ENCODE measurements around the gene ABRACL. TPM values are rescaled to one million over a fixed set of nuclear protein-coding genes. Genes with fewer than 3 reads are reported as not detected.

Gene ABRACL
- polyA plus RNA-seq, 2 of the 4 experiments (the other 2 are of a cell fraction), result 40.3 to 63.3 TPM

DNA sequence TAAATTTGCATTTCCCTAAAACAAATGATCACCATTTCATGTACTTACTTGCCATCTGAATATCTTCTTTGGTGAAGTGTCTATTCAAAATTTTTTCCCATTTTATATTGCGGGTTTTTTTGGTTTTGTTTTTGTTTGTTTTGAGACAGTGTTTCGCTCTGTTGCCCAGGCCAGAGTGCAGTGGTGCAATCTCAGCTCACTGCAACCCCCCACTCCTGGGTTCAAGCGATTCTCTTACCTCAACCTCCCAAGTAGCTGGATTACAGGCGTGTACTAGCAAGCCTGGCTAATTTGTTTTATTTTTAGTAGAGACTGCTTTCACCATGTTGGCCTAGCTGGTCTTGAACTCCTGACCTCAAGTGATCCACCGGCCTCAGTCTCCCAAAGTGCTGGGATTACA lies 31.4 kb upstream of the ABRACL start:
- H3K4me2 ChIP-seq, result no peak overlapping the region
- no peak overlapping the region for H3K4me3 ChIP-seq
- DNase-seq (ENCODE audit: low read depth in 1 of 2, low spot score in 1 of 2) (no peak), FAIRE-seq (no peak), ATAC-seq (no peak)
- H3K9me3 ChIP-seq, result no peaks in the 10 kb centered on the region
- ChIA-PET CTCF (interaction anchor here (1.0 kb wide), 1 partner anchor 9 kb away, joined by 5 read pairs; no protein-coding TSS in a partner anchor), POLR2A (no interaction called here)
- H3K27ac ChIP-seq, result no peak overlapping the region
- TF ChIP-seq HOXA7 (CRISPR knock-in tag; IDR thresholded peaks at IDR 0.05) (no peak), ZFP36 (IDR thresholded peaks at IDR 0.05; ENCODE audit: borderline replicate concordance, partially characterized antibody) (no peak)
- TF ChIP-seq, protein P1, sequence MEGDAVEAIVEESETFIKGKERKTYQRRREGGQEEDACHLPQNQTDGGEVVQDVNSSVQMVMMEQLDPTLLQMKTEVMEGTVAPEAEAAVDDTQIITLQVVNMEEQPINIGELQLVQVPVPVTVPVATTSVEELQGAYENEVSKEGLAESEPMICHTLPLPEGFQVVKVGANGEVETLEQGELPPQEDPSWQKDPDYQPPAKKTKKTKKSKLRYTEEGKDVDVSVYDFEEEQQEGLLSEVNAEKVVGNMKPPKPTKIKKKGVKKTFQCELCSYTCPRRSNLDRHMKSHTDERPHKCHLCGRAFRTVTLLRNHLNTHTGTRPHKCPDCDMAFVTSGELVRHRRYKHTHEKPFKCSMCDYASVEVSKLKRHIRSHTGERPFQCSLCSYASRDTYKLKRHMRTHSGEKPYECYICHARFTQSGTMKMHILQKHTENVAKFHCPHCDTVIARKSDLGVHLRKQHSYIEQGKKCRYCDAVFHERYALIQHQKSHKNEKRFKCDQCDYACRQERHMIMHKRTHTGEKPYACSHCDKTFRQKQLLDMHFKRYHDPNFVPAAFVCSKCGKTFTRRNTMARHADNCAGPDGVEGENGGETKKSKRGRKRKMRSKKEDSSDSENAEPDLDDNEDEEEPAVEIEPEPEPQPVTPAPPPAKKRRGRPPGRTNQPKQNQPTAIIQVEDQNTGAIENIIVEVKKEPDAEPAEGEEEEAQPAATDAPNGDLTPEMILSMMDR (IDR thresholded peaks at IDR 0.05), result no peak
- no peaks in the 10 kb centered on the region for H3K4me1 ChIP-seq
- WGBS (ENCODE audit: missing lambda C conversion rate), result 81% methylated on average over 5 of the region's 5 CpGs

DNA sequence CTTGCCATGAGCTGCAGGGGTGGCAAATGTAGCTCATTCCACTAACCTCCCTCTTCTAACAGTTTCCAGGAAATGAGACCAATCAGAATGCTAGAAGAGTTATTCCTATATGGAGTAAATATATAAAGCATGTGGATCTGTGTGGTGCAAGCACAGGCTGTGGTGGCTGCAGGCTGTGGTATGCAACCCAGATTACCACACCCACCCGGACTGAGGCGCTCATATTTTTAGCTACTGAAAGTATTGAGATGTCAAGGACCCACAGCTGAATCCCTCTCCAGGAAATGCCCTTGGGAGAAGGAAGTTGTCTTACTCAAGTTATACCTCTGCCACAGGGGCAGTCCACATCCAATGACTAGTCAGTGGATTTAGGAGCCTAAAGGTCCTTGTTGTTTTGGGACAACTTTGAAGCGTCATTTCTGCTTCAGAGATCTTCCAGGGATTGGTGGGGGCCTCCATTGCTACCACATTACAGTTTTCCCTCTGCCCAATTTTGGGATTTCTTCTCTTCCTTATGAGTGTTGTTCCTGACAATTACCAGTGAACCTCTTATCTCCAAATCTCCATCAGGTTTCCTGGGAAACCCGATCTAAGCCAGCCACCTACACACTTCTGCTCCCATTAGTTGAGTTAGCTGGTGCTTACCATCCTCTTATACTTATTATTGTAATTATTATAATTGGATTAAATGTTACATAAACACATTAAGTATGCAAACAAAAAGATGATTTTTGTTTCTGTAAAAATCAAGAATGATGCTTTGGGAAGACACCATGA lies 28.4 kb upstream of the ABRACL start:
- FAIRE-seq (no peak), ATAC-seq (no peak), DNase-seq (ENCODE audit: low read depth in 1 of 2, low spot score in 1 of 2) (no peak)
- Histone ChIP-seq H3K4me1 (no peaks in the 10 kb centered on the region), H3K4me3 (no peak overlapping the region), H3K4me2 (no peak overlapping the region), H3K27ac (no peak overlapping the region), H3K9me3 (no peaks in the 10 kb centered on the region)
- CTCF ChIA-PET, result interaction anchor here (0.9 kb wide), 1 partner anchor 11 kb away, joined by 4 read pairs; no protein-coding TSS in a partner anchor
- POLR2A ChIA-PET, result no interaction called here
- WGBS (ENCODE audit: missing lambda C conversion rate), result 63% methylated on average over 4 of the region's 4 CpGs
- TF ChIP-seq HDAC2 (IDR thresholded peaks at IDR 0.05) (no peak), HOXB5 (CRISPR knock-in tag; IDR thresholded peaks at IDR 0.05) (no peak), POLR2A (IDR thresholded peaks at IDR 0.05; ENCODE audit: low read length) (no peak)
- TF ChIP-seq, protein P2, sequence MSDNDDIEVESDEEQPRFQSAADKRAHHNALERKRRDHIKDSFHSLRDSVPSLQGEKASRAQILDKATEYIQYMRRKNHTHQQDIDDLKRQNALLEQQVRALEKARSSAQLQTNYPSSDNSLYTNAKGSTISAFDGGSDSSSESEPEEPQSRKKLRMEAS (IDR thresholded peaks at IDR 0.05), result no peak

DNA sequence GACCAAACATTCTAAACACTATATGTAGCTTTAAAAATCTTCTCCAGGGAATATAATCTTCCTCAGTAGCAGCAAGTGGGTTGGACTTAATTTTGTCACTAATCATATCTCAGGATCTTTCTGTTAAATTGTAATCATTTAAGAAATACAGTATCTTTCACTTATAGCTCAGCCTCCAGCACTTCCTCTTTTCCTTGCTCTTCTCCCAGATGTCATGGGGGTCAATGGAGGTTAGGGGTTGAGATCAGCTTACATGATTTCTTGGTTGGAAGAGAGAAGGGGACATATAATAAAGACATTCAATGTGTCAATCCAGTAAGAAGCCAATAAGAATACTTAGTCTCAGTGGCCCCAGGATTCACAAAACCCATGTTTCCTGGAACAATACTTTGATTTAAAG lies 24.8 kb upstream of the ABRACL start:
- FAIRE-seq (no peak), DNase-seq (ENCODE audit: low read depth in 1 of 2, low spot score in 1 of 2) (no peak), ATAC-seq (no peak)
- H3K4me1 ChIP-seq, result no peaks in the 10 kb centered on the region
- ChIA-PET POLR2A (no interaction called here), CTCF (interaction anchor here (1.1 kb wide), 1 partner anchor 15 kb away, joined by 4 read pairs; no protein-coding TSS in a partner anchor)
- H3K4me2 ChIP-seq, result no peak overlapping the region
- H3K9me3 ChIP-seq, result no peaks in the 10 kb centered on the region
- H3K27ac ChIP-seq, result no peak overlapping the region
- TF ChIP-seq EHMT2 (IDR thresholded peaks at IDR 0.05; ENCODE audit: low read depth), result no peak
- TF ChIP-seq, protein P3, sequence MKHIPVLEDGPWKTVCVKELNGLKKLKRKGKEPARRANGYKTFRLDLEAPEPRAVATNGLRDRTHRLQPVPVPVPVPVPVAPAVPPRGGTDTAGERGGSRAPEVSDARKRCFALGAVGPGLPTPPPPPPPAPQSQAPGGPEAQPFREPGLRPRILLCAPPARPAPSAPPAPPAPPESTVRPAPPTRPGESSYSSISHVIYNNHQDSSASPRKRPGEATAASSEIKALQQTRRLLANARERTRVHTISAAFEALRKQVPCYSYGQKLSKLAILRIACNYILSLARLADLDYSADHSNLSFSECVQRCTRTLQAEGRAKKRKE (CRISPR knock-in tag; IDR thresholded peaks at IDR 0.05; ENCODE audit: low read depth), result no peak
- no peak for TF ChIP-seq HEYL (CRISPR knock-in tag; IDR thresholded peaks at IDR 0.05)
- no peak for TF ChIP-seq CBX8 (IDR thresholded peaks at IDR 0.05)
- TF ChIP-seq CHD2 (IDR thresholded peaks at IDR 0.05; ENCODE audit: low read length, partially characterized antibody), result no peak
- no peak for TF ChIP-seq MYC (IDR thresholded peaks at IDR 0.05; ENCODE audit: borderline replicate concordance, low read length)
- TF ChIP-seq, protein P4, sequence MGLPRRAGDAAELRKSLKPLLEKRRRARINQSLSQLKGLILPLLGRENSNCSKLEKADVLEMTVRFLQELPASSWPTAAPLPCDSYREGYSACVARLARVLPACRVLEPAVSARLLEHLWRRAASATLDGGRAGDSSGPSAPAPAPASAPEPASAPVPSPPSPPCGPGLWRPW (IDR thresholded peaks at IDR 0.05), result no peak
- no peak for TF ChIP-seq CBX2 (IDR thresholded peaks at IDR 0.05; ENCODE audit: borderline replicate concordance, low read depth)
- TF ChIP-seq, protein P5, sequence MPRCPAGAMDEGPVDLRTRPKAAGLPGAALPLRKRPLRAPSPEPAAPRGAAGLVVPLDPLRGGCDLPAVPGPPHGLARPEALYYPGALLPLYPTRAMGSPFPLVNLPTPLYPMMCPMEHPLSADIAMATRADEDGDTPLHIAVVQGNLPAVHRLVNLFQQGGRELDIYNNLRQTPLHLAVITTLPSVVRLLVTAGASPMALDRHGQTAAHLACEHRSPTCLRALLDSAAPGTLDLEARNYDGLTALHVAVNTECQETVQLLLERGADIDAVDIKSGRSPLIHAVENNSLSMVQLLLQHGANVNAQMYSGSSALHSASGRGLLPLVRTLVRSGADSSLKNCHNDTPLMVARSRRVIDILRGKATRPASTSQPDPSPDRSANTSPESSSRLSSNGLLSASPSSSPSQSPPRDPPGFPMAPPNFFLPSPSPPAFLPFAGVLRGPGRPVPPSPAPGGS (IDR thresholded peaks at IDR 0.05), result no peak
- no peak for TF ChIP-seq ESRRA (IDR thresholded peaks at IDR 0.05; ENCODE audit: borderline replicate concordance, low read length)
- TF ChIP-seq, protein P2 (IDR thresholded peaks at IDR 0.05), result no peak
- no peak for TF ChIP-seq RARB (CRISPR knock-in tag; IDR thresholded peaks at IDR 0.05)
- TF ChIP-seq POLR2AphosphoS2 (conservative IDR thresholded peaks at IDR 0.05; ENCODE audit: low read length), result no peak
- no peak for TF ChIP-seq HOXB5 (CRISPR knock-in tag; IDR thresholded peaks at IDR 0.05)
- TF ChIP-seq ZFP36 (IDR thresholded peaks at IDR 0.05; ENCODE audit: borderline replicate concordance, partially characterized antibody), result no peak
- no peak for TF ChIP-seq RFX5 (IDR thresholded peaks at IDR 0.05)
- no peak for TF ChIP-seq FOXS1 (CRISPR knock-in tag; IDR thresholded peaks at IDR 0.05)
- TF ChIP-seq, protein P6, sequence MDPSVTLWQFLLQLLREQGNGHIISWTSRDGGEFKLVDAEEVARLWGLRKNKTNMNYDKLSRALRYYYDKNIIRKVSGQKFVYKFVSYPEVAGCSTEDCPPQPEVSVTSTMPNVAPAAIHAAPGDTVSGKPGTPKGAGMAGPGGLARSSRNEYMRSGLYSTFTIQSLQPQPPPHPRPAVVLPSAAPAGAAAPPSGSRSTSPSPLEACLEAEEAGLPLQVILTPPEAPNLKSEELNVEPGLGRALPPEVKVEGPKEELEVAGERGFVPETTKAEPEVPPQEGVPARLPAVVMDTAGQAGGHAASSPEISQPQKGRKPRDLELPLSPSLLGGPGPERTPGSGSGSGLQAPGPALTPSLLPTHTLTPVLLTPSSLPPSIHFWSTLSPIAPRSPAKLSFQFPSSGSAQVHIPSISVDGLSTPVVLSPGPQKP (IDR thresholded peaks at IDR 0.05; ENCODE audit: low read depth, low read length), result no peak
- TF ChIP-seq, protein P7, sequence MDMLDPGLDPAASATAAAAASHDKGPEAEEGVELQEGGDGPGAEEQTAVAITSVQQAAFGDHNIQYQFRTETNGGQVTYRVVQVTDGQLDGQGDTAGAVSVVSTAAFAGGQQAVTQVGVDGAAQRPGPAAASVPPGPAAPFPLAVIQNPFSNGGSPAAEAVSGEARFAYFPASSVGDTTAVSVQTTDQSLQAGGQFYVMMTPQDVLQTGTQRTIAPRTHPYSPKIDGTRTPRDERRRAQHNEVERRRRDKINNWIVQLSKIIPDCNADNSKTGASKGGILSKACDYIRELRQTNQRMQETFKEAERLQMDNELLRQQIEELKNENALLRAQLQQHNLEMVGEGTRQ (IDR thresholded peaks at IDR 0.05), result no peak
- H3K4me3 ChIP-seq, result no peak overlapping the region

Data from A549 (cell line).